COLO829 (cell line): ENCODE measurements around the gene VGF.
"Not testable (repeated sequence)": the region's sequence is repeated elsewhere in the genome, so short reads cannot be mapped to it uniquely, and the experiment has no call there.

Experiments used
- DNase-seq: peaks from one replicate; pipeline ENCODE4 v3.0.0; 2012; ENCODE audit warnings: low spot score

The VGF gene

DNA sequence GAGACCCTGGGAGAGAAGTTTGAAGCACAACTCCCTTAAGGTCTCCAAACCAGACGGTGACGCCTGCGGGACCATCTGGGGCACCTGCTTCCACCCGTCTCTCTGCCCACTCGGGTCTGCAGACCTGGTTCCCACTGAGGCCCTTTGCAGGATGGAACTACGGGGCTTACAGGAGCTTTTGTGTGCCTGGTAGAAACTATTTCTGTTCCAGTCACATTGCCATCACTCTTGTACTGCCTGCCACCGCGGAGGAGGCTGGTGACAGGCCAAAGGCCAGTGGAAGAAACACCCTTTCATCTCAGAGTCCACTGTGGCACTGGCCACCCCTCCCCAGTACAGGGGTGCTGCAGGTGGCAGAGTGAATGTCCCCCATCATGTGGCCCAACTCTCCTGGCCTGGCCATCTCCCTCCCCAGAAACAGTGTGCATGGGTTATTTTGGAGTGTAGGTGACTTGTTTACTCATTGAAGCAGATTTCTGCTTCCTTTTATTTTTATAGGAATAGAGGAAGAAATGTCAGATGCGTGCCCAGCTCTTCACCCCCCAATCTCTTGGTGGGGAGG lies 27.6 kb downstream of the VGF start:
- no peak for DNase-seq

DNA sequence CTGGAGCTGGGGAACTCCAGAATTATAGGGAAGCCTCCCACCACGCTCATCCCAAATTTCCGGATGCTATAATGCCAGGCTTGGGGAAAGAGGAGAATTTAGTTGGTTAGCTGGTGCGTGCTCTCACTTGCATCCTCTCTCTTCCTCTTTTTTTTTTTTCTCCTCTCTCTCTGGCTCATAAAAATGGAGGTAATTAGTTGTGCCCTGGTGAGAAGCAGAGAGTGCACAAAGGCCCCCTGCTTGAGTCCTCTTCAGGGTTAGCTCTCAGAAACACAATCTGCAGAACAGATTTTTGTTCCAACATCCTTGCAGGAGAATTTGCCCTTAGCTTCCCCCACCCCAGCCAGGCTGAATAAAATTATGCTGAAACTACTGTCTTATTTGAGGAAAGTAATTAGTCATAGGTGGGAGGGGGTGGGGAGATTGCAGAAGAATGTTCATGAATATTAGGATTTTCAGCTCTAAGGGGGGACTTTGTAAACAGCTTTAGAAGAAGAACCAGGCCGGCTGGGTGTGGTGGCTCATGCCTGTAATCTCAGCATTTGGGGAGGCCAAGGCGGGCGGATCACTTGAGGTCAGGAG lies 30.9 kb downstream of the VGF start:
- no peak for DNase-seq

DNA sequence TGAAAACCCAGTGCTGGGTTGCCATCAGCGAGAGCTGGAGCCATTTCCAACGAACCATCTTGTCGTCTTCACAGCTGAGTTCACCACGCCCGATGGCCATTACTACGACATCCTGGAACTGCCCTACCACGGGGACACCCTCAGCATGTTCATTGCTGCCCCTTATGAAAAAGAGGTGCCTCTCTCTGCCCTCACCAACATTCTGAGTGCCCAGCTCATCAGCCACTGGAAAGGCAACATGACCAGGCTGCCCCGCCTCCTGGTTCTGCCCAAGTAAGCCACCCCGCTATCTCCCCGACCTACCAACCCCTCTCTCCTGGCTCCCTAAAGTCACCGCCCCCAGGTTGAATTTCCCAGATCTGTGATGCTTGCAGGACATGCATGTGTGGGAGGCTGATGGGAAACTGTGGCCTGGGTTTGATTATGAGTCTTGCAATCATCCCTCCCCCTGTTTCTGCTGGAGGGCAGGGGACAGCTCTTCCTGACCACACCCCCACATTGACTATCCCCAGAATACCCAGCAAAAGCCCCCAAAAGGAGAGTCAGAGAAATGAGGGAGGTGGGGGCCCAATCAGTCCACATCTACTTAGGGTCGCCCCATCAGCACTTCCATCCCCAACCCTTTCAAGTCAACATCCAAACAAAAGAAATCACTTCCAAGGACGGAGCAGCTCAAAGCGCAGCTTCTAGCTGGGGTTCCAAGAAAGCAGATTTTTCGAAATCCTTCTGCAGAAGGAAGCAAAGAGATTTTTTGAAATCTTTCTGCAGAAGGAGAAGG lies 31.6 kb downstream of the VGF start:
- DNase-seq, result no peak

DNA sequence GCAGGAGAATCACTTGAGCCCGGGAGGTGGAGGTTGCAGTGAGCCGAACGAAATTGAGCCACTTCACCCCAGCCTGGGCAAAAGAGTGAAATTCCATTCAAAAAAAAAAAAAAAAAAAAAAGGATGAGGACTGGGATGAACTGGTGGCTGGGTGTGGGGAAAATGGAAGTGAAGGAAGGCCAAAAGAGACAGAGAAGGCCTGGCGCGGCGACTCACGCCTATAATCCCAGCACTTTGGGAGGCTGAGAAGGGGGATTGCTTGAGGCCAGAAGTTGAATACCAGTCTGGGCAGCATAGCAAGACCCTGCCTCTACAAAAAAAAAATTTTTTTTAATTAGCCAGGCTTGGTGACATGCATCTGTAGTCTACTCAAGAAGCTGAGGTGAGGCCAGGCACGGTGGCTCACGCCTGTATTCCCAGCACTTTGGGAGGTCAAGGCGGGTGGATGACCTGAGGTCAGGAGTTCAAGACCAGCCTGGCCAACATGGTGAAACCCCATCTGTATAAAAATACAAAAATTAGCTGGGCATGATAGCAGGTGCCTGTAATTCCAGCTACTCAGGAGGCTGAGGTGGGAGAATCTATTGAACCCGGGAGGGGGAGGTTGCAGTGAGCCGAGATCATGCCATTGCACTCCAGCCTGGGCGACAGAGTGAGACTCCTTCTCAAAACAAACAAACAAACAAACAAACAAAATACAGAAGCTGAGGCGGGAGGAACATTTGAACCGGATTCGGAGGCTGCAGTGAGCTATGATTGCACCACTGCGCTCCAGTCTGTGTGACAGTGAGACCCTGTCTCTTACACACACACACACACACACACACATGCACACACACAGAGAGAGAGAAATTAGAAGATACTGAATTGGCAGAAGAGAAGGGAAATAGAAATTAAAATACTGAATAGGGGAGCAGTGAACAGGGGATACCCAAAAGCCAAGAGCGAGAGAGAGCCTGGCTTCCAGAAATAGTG lies 32.5 kb downstream of the VGF start:
- not testable (repeated sequence) for DNase-seq

DNA sequence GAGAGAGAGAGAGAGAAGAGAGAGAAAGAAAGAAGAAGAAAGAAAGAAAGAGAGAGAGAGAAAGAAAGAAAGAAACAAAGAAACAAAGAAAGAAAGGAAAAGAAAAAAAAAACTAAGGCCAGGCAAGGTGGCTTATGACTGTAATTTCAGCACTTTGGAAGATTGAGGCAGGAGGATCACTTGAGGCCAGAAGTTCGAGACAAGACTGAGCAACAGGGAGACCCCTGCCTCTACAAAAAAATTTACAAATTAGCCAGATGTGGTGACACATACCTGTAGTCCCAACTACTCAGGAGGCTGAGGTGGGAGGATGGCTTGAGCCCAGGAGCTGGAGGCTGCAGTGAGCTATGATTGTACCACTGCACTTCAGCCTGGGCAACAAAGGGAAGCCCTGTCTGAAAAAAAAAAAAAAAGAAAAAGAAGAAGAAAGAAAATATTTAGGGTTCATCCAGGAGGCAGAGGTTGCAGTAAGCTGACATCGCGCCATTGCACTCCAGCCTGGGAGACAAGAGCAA lies 35.7 kb downstream of the VGF start:
- DNase-seq, result no peak

DNA sequence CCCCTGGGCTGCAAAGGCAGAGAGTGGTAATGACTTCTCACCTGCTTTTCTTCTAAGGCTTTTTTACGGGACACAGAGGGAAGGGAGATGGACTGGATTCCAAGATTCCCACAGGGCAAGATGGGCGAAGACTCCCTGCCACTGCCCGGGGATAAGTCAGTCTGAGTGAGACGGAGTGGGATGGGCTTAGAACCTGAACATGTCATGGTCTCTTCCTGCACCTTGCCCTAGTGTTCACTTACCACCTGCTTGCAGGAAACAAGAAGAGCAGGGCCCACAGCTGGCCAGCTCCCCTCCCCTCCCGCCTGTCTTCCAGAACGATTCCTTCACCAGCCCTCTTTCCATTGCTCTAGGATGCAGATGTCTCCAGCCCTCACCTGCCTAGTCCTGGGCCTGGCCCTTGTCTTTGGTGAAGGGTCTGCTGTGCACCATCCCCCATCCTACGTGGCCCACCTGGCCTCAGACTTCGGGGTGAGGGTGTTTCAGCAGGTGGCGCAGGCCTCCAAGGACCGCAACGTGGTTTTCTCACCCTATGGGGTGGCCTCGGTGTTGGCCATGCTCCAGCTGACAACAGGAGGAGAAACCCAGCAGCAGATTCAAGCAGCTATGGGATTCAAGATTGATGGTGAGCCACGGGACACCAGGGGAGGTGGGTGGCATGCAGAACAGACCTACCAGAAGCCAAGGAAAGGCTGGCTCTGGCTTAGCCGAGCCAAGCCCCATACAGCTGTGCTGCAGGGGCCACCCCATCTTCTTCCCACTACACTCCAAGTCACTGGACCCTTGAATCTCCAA lies 37.1 kb downstream of the VGF start:
- DNase-seq, result no peak

DNA sequence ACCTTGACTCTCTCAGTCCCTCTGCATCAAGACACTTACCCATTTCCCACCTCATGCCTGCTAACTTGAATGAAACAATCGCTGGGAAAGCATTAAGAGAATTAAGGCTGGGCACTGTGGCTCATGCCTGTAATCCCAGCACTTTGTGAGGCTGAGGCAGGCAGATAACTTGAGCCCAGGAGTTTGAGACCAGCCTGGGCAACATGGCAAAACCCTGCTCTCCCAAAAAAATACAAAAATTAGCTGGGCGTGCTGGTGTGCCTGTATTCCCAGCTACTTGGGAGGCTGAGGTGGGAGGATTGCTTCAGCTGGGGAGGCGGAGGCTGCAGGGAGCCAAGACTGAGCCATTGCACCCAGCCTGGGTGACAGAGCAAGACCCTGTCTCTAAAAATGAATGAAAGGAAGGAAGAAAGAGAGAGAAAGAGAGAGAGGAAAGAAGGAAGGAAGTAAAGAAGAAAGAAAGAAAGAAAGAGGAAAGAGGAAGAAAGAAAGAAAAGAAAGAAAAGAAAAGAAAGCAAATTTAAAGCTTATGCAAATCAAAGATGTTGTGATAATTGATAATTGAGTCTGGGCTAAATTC lies 37.8 kb downstream of the VGF start:
- no peak for DNase-seq

DNA sequence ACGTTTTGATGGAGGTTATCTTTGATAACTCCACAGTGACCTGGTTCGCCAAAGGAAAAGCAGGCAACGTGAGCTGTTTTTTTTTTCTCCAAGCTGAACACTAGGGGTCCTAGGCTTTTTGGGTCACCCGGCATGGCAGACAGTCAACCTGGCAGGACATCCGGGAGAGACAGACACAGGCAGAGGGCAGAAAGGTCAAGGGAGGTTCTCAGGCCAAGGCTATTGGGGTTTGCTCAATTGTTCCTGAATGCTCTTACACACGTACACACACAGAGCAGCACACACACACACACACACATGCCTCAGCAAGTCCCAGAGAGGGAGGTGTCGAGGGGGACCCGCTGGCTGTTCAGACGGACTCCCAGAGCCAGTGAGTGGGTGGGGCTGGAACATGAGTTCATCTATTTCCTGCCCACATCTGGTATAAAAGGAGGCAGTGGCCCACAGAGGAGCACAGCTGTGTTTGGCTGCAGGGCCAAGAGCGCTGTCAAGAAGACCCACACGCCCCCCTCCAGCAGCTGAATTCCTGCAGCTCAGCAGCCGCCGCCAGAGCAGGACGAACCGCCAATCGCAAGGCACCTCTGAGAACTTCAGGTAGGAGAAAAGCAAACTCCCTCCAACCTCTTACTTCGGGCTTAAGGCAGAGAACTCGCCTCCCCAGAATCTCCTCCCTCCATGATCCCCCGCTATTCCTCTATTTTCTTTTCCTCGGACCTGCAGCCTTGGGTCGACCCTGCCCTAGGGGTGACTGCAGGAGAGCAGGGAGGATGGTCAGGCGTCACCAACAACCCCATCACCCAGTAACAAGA lies 38.5 kb downstream of the VGF start, which contains the start of gene SERPINE1:
TSS of gene SERPINE1 (plus strand) at position 454 of the 809 bp plus-strand sequence. CDS start 1,290 bp downstream, outside the sequence.
- peak; percentile 84 for DNase-seq

DNA sequence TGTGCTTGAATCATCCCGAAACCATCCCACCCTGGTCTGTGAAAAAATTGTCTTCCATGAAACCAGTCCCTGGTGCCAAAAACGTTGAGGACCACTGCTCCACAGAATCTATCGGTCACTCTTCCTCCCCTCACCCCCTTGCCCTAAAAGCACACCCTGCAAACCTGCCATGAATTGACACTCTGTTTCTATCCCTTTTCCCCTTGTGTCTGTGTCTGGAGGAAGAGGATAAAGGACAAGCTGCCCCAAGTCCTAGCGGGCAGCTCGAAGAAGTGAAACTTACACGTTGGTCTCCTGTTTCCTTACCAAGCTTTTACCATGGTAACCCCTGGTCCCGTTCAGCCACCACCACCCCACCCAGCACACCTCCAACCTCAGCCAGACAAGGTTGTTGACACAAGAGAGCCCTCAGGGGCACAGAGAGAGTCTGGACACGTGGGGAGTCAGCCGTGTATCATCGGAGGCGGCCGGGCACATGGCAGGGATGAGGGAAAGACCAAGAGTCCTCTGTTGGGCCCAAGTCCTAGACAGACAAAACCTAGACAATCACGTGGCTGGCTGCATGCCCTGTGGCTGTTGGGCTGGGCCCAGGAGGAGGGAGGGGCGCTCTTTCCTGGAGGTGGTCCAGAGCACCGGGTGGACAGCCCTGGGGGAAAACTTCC lies 39.2 kb downstream of the VGF start:
- peak; percentile 82 for DNase-seq

DNA sequence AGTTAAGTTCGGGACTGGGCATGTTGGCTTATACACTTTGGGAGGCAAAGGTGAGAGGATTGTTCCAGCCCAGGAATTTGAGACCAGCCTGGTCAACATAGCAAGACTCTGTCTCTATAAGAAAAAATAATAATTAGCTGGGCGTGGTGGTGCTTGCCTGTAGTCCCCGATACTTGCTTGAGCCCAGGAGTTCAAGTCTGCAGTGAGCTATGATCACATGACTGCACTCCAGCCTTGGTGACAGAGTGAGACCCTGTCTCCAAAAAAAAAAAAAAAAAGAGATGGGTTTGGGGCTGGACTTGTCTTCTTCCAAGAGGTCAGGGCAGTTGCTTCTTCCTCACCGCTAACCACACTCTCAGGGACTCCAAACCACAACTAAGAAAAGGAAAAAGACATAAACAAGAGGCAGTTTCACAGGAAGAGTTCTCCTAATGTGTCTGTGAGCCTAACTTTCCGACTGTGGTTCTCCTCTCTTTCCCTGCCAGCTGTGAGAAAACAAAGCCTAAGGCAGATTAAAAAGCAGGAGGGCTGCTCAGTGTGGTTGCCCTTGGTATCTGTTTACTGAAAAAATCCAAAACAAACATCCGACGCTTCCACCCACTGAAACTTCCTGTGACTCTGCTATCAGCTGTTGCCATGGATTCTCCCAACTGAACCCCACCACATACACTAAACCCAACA lies 40.9 kb downstream of the VGF start:
- peak; percentile 90 for DNase-seq

DNA sequence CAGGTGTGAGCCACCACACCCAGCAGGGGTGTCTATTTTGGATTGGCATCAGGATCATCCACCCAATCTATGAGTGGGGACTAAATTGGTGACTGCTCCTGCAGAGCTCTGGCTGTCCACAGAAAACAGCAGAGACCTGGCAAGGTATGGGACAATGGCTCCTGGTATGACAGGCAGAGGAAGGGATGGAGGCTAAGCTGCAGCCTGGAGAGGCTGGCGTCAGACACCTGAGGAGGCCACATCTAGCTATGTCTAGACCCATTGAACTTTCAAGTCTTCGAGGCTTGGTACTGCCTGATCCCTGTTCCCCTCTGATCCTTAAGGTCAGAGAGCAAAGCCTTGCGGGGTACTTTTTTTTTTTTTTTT lies 41.7 kb downstream of the VGF start:
- DNase-seq, result no peak

DNA sequence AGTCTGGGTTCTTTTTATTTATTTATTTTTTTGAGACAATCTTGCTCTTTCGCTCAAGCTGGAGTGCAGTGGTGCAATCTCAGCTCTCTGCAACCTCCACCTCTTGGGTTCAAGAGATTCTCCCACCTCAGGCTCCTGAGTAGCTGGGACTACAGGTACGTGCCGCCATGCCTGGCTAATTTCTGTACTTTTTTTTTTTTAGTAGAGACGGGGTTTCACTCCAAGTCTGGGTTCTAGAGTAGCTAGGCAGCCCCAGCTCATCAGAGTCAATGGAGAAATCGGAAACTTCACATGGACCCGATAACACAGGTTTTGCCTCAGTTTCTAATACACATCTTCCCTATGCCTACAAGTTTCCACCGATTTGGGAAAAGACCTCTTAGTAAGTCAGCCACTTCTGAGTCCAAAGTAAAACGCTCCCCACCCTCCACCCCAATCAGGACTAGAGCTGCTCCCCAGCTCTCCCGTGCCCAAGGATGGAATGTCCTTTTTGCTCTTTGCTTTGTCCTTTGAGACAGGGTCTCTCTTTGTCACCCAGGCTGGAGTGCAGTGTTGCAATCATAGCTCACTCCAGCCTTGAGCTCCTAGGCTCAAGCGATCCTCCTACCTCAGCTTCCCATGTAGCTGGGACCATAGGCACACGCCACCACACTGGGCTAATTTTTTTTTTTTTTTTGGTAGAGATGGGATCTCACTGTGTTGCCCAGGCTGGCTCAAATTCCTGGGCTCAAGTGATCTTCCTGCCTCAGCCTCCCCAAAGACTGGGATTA lies 42.3 kb downstream of the VGF start:
- no peak for DNase-seq

DNA sequence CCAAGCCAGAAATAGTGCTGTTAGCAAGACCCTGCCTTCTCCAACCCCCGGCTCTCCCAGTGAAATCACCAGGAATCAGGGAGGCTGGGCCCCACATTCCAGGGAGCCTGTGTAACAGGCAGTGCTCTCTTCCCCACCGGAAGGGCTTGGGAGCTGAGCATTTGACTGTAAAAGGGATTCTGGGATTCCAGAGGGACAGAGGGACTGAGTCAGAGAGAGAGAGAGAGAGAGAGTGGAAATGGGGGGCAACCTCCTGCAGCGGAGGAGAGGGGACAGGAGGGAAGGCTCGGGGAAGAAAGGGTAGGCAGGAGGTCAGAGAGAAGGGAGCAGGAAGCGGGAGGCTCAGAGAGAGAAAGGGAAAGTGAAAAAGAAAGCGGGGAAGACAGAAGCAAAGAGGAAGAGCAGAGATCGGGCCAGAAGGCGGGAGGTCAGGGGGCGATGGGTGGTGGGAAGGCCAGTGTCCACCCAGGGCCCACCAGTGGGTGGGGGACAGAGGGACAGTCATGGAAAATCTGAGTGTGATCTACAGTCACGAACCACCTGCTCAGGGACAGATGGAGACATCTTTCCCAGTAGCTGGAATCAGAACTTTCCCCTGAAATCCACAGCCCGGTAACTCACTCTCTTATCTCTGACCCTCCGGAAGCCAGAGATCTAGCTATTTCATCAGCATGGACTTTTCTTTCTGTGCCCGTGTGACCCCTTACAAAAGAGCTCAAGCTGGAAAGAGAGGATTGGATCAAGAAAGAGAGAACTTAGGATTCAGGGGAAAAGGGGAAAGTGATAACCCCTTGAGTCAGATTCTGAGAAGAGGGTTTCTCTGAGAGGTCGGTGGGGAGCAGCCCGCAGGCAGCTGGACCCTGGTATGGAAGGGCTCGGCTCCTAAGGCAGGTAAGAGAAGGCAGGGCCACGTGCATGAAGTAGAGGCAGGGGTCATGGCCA lies 43.1 kb downstream of the VGF start:
- peak; percentile 78 for DNase-seq

DNA sequence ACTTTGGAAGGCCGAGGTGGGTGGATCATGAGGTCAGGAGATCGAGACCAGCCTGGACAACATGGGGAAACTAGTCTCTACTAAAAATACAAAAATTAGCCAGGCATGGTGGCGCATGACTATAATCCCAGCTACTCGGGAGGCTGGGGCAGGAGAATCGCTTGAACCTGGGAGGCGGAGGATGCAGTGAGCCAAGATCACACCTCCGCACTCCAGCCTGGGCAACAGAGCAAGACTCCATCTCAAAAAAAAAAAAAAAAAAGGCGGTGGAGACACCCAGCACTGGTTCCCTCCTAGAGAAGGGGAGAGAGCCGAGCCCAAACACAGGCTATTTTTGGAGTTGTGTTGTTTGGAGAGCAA lies 43.8 kb downstream of the VGF start:
- not testable (repeated sequence) for DNase-seq

DNA sequence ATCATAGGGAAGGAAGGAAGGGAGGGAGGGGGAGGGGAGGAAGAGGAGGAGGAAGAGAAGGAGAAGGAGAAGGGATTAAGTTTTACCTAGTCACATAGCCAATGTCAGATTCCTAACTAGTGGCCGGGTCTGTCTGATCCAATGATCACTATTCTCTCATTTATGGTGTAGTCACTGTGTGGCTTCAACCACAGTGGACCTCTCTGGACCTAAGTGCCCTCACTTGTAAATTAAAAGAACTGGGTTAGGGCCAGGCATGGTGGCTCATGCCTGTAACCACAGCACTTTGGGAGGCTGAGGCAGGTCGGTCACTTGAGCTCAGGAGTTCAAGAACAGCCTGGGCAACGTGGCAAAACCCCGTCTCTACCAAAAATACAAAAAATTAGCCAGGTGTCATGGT lies 45.1 kb downstream of the VGF start:
- no peak for DNase-seq

DNA sequence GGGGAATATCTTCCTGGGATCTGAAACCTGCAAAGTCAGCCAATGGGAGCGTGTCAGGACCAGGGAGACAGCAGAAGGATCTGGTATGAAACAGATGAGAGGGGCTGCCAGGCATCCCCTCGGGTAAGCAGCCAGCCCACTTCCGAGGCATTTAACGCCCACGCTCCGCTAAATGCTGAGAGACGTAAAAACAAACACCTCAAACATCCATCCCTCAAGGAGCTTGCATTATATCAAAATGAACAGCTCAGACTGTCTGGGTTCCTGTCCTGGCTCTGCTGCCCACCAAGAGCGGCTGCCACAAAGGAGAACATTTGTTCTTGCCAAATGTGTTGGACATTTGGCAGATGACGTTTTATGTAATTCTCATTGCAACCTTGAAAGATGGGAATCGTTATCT lies 45.5 kb downstream of the VGF start:
- DNase-seq, result no peak

DNA sequence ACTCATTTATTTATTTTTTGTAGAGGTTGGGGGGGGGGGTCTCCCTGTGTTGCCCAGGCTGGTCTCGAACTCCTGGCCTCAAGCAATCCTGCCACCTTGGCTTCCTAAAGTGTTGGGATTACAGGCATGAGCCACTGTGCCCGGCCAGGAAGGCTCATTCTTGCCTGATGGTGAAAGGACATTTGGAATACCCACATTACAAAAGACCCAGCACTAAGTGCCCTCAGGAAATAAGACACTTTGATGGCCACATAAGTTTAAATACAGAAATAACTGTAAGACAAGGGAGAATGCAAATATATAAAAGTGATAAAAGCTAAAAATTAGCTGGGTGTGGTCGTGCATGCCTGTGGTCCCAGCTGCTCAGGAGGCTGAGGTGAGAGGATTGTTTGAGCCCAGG lies 46.5 kb downstream of the VGF start:
- DNase-seq, result no peak
